Panc1 (cell line): ENCODE measurements around the gene SLC5A11. TPM values are rescaled to one million over a fixed set of nuclear protein-coding genes. Genes with fewer than 3 reads are reported as not detected.
"Not testable (repeated sequence)": the region's sequence is repeated elsewhere in the genome, so short reads cannot be mapped to it uniquely, and the experiment has no call there.

ENCODE experiments used
- ATAC-seq: fragments of 200-7000 bp; cut with Tn5 transposase; 2 replicates; pipeline ENCODE4 v1.9.1; 2020; ENCODE audit warnings: mild to moderate bottlenecking, moderate library complexity
- BruUV-seq: library from RNA; stranded (reverse); fragments of 400-500 nt; replicated peaks from 2 replicates; lab custom pipeline; 2021; lab: Mats Ljungman, UMichigan
- CTCF ChIA-PET: fragments of 300-600 bp; sonication (Branson Sonifier 250); formaldehyde crosslinking; loops from one replicate; lab custom pipeline; 2022; ENCODE audit warnings: antibody characterized with exemption; lab: Charles Lee
- POLR2A ChIA-PET: fragments of 300-600 bp; sonication (Branson Sonifier 250); formaldehyde crosslinking; loops from one replicate; lab custom pipeline; 2022; ENCODE audit warnings: antibody characterized with exemption; lab: Charles Lee
- DNase-seq: peaks from one replicate; pipeline ENCODE4 v3.0.0-alpha.2; 2010; ENCODE audit warnings: low read depth, low spot score
- H3K27ac ChIP-seq: 2 replicates; pipeline ENCODE4 v1.5.1; 2011; ENCODE audit warnings: mild to moderate bottlenecking, low read length, inconsistent platforms
- H3K27me3 ChIP-seq: fragments of 200-500 bp; sonication (Bioruptor generic); 2 replicates; pipeline ENCODE4 v1.6.0; 2014; ENCODE audit warnings: low read length, inconsistent platforms; ENCODE audit not compliant: control insufficient read depth, insufficient read depth
- H3K36me3 ChIP-seq: fragments of 200-500 bp; sonication (Bioruptor generic); 2 replicates; pipeline ENCODE4 v1.5.1; 2014; ENCODE audit warnings: inconsistent platforms, mild to moderate bottlenecking, low read length, moderate library complexity; ENCODE audit not compliant: control insufficient read depth, insufficient read depth
- H3K4me1 ChIP-seq: 2 replicates; pipeline ENCODE4 v1.5.1; 2011; ENCODE audit warnings: inconsistent platforms, mild to moderate bottlenecking, low read length, moderate library complexity; ENCODE audit not compliant: control insufficient read depth, insufficient read depth
- H3K4me3 ChIP-seq, 2 experiments: 2 replicates each; pipeline ENCODE4 v1.5.1; 2011 to 2012; ENCODE audit warnings: low read depth in 2 of 2, low read length in 2 of 2, mild to moderate bottlenecking in 2 of 2, inconsistent platforms in 1 of 2, moderate library complexity in 1 of 2
- H3K9me3 ChIP-seq: fragments of 200-500 bp; sonication (Bioruptor generic); 2 replicates; pipeline ENCODE4 v1.5.1; 2014; ENCODE audit warnings: low read depth, mild to moderate bottlenecking, inconsistent platforms, low read length, moderate library complexity; ENCODE audit not compliant: control insufficient read depth, insufficient read depth
- CTCF ChIP-seq: fragments of 450-650 bp; IDR thresholded peaks from 2 replicates; pipeline ENCODE4 v1.5.1; 2017; ENCODE audit warnings: mild to moderate bottlenecking
- POLR2AphosphoS5 ChIP-seq: IDR thresholded peaks from 2 replicates; pipeline ENCODE4 v1.6.1; 2012; ENCODE audit warnings: mild to moderate bottlenecking, low read depth, low read length, moderate library complexity
- REST ChIP-seq, 2 experiments: IDR thresholded peaks; 2 replicates each; pipeline ENCODE4 v1.6.1; 2011 to 2012; ENCODE audit warnings: low read depth in 2 of 2, control low read depth in 1 of 2, low read length in 1 of 2, mild to moderate bottlenecking in 1 of 2, moderate library complexity in 1 of 2; ENCODE audit not compliant: insufficient read depth in 1 of 2
- TCF7L2 ChIP-seq: IDR thresholded peaks from 2 replicates; pipeline ENCODE4 v1.6.1; 2011; ENCODE audit warnings: mild to moderate bottlenecking, low read depth, low read length, inconsistent platforms
- in situ Hi-C: cut with HindIII; loops from 2 replicates; pipeline ENCODE4 v1.10.0; 2016; ENCODE audit warnings: low sequenced_read_pairs, low pct_unique_long_range_greater_than_20kb
- intact Hi-C: fragments of 100-400 bp; cut with micrococcal nuclease; formaldehyde crosslinking; loops from one replicate; pipeline ENCODE4 v1.10.0; 2022; ENCODE audit not compliant: unreplicated experiment
- total RNA-seq: library from RNA; stranded (reverse); gene quantifications from one replicate; pipeline ENCODE4 v1.2.1, GENCODE V29; 2021; ENCODE audit not compliant: unreplicated experiment

Gene SLC5A11
- total RNA-seq, 1 experiment from 2014 or later = 0.13 TPM

DNA sequence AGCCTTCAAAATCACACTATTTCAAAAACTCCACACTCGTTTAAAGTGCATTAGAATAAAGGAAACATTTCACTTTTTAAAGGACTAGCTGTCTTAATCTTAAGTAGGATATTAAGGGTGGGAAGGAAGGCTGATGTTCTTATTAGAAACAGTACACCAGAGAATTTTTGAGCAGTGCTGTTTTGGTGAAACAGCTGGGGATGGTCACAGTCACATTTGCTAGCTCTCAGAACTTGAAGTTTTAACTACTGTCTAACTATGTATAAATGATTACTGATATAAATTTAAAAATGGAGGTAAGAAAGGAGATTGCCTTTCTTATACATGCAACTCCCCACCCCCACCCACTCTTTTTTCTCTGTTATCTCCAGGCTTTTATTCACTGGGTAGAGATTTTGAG lies 38.5 kb upstream of the SLC5A11 start:
- Histone ChIP-seq H3K36me3 (peaks cover 63% of the 10 kb centered on the region), H3K27me3 (no peaks in the 10 kb centered on the region), H3K9me3 (no peaks in the 10 kb centered on the region), H3K27ac (no peak overlapping the region), H3K4me3 (no peak overlapping the region), H3K4me1 (no peaks in the 10 kb centered on the region)
- in situ Hi-C loops = loop anchor here (25.0 kb wide), 1 partner anchor 105 kb away; no protein-coding TSS in a partner anchor
- intact Hi-C loops = no loop called here
- BruUV-seq = no TSS peak
- ChIA-PET POLR2A (no interaction called here), CTCF (interaction anchor here (0.6 kb wide), 1 partner anchor 228 kb away, joined by 3 read pairs; no protein-coding TSS in a partner anchor)
- ATAC-seq = no peak
- TF ChIP-seq CTCF (no peak), POLR2AphosphoS5 (no peak)
- DNase-seq = no peak

GRCh38 chr16:24810951-24811843 lies 34.6 kb upstream of the SLC5A11 start:
- Histone ChIP-seq H3K27ac (no peak overlapping the region), H3K4me1 (no peaks in the 10 kb centered on the region), H3K9me3 (no peaks in the 10 kb centered on the region), H3K4me3 (no peak overlapping the region), H3K27me3 (no peaks in the 10 kb centered on the region), H3K36me3 (peaks cover 51% of the 10 kb centered on the region)
- intact Hi-C loops = no loop called here
- TF ChIP-seq REST (IDR thresholded peaks at IDR 0.05; ENCODE audit: insufficient read depth in 1 of 2, low read depth in 2 of 2, low read length in 1 of 2) (no peak), TCF7L2 (peak; percentile 60)
- no TSS peak for BruUV-seq
- ChIA-PET POLR2A (no interaction called here), CTCF (no interaction called here)
- ATAC-seq = peak; percentile 54; the same call in 1 of the 2 replicates
- in situ Hi-C loops = loop anchor here (25.0 kb wide), 1 partner anchor 101 kb away; no protein-coding TSS in a partner anchor
- DNase-seq = no peak

DNA sequence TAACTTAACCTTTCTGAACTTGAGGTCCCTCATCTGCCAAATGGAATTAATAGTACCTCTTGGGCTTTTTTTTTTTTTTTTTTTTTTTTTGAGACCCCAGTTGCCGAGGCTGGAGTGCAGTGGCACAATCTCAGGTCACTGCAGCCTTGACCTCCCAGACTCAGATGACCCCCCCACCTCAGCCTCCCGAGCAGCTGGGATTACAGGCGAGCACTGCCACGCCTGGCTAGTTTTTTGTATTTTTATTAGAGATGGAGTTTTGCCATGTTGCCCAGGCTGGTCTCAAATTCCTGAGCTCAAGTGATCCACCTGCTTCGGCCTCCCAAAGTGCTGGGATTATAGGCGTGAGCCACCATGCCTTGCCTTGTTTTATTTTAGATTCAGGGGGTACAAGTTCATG lies 33.0 kb upstream of the SLC5A11 start:
- ATAC-seq, H3K27ac ChIP-seq, H3K4me3 ChIP-seq, CTCF ChIA-PET, H3K27me3 ChIP-seq, H3K4me1 ChIP-seq, BruUV-seq, DNase-seq, H3K9me3 ChIP-seq, intact Hi-C loops: not testable (repeated sequence)
- peaks cover 54% of the 10 kb centered on the region for H3K36me3 ChIP-seq
- POLR2A ChIA-PET = interaction anchor here (0.6 kb wide), 2 partner anchors 20 to 272 kb away, joined by 4 to 11 read pairs; no protein-coding TSS in a partner anchor
- in situ Hi-C loops = loop anchor here (25.0 kb wide), 1 partner anchor 99 kb away; no protein-coding TSS in a partner anchor
